NCI-H146 treated with DMSO at 0.1 percent for 48 hours (cell line): Measurements from ENCODE around the gene TXNRD2.

Experiments used
- DNase-seq: peaks from one replicate; lab custom pipeline; 2025; ENCODE audit not compliant: unreplicated experiment; lab: John Stamatoyannopoulos, UW

Gene TXNRD2

GRCh38 chr22:19828035-19828401 lies 113.6 kb downstream of the TXNRD2 start:
- DNase-seq: no peak

DNA sequence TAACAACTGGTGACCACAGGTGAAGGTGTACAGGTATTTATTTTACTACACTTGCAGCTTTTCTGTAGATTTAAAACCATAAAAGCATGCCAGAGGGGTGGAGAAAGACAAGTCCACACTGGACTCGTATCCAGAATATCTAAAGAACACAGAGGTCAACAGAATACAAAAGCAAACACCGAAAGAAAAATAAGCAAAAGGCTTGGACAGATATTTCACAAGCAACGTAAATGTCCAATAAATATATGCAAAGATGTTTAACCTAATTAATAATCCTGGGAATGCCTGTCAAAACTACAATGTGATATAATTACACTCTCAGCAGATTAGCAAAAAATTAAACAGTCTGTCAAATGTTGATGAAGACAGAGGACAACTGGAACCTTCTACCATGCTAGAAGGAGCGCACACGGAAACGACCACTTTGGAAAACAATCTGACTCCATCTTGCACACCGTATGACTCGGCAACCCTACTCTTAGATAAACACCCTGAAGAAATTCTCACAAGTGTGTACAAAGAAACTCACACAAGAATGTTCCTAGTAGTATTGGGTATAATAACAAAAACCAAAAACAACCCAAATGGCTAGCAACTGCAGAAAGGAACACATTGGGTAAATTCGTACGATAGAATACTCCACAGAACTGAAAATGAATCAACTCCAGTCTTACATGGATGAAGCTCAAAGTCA lies 114.1 kb downstream of the TXNRD2 start:
- no peak for DNase-seq

GRCh38 chr22:19826619-19826950 lies 115.0 kb downstream of the TXNRD2 start:
- no peak for DNase-seq

- DNase-seq: no peak
Observed at GRCh38 chr22:19825904-19826618, 115.6 kb downstream of the TXNRD2 start.
